ENCODE results near the gene HOMER3. TPM values are rescaled to one million over a fixed set of nuclear protein-coding genes. Genes with fewer than 3 reads are reported as not detected.

HOMER3 gene
- total and polyA plus RNA-seq, 2 of the 13 experiments (the other 11 are each of a cell fraction or from before 2014, with no cell fraction given): 21.3 to 27.3 TPM

DNA sequence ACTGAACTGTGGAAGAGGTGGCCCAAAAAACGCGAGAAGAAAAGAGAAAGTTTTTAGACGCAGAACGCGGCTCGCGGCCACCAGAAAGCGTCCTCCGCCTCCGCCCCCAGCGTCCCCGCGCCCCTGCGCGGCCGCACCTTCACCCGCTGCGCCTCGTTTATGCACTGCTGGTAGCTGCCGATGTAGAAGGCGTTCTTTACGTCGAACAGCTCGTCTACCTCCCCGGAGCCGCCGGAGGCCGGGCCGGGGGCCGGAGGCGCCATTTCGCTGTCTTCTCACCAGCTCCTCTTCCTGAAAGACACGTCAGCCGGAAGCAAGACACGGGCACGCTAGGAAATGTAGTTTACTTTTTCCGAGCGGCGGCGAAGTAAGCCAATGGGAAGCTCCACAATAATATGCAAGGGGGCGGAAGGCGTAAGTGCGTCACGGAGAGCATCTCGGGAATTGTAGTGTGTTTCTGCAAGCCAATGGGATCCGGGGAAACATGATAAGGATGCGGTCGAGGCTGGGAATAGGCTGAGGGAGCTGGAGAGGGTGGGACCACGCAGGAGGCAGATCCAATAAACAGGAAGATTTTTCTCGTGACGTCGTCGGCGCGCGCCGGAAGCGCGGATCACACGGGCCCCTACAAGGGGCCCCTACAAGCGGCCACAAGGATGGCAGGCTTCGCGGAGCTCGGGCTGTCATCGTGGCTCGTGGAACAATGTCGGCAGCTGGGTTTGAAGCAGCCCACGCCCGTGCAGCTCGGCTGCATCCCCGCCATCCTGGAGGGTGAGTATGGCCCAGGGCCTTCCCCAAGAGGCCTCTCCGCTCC, 21.7 kb downstream of the HOMER3 start, which contains the start of the genes COPE and DDX49 (continued):
- TF ChIP-seq FOXA3 (CRISPR knock-in tag; IDR thresholded peaks at IDR 0.05) (peak; percentile 78; the same call in 1 of the 2 replicates), KLF13 (CRISPR knock-in tag; IDR thresholded peaks at IDR 0.05) (no peak), NR3C1 (CRISPR knock-in tag; IDR thresholded peaks at IDR 0.05) (no peak), NFATC3 (CRISPR knock-in tag; IDR thresholded peaks at IDR 0.05) (no peak), ZBTB1 (CRISPR knock-in tag; IDR thresholded peaks at IDR 0.05; ENCODE audit: borderline replicate concordance) (peak; percentile 34; the same call in 1 of the 2 replicates), ZNF766 (CRISPR knock-in tag; IDR thresholded peaks at IDR 0.05; ENCODE audit: borderline replicate concordance) (0 out of 2 replicates have a peak, but pooled peaks have one; percentile 28), ZSCAN9 (CRISPR knock-in tag; IDR thresholded peaks at IDR 0.05; ENCODE audit: borderline replicate concordance) (no peak), KAT7 (CRISPR knock-in tag; IDR thresholded peaks at IDR 0.05; ENCODE audit: borderline replicate concordance) (peak; percentile 30; the same call in 1 of the 2 replicates), ZMAT3 (CRISPR knock-in tag; conservative IDR thresholded peaks at IDR 0.05) (peak; percentile 83; the same call in 1 of the 2 replicates), HOXA9 (CRISPR knock-in tag; IDR thresholded peaks at IDR 0.05; ENCODE audit: borderline replicate concordance) (0 out of 2 replicates have a peak, but pooled peaks have one; percentile 78), RBM22 (optimal IDR thresholded peaks at IDR 0.05; ENCODE audit: low read length) (no peak), NBN (conservative IDR thresholded peaks at IDR 0.05) (no peak), SOX6 (IDR thresholded peaks at IDR 0.05) (no peak), SOX6 (CRISPR knock-in tag; IDR thresholded peaks at IDR 0.05) (0 out of 2 replicates have a peak, but pooled peaks have one; percentile 26), ZFP37 (CRISPR knock-in tag; IDR thresholded peaks at IDR 0.05; ENCODE audit: borderline replicate concordance) (no peak; the same call in 1 of the 2 replicates), ZNF230 (CRISPR knock-in tag; IDR thresholded peaks at IDR 0.05) (no peak; the same call in 1 of the 2 replicates), ZNF33A (CRISPR knock-in tag; IDR thresholded peaks at IDR 0.05; ENCODE audit: borderline replicate concordance) (no peak), ZNF33B (CRISPR knock-in tag; IDR thresholded peaks at IDR 0.05) (no peak), ETV5 (CRISPR knock-in tag; IDR thresholded peaks at IDR 0.05; ENCODE audit: borderline replicate concordance) (peak; percentile 86), ZNF10 (CRISPR knock-in tag; IDR thresholded peaks at IDR 0.05; ENCODE audit: borderline replicate concordance, low read depth) (no peak), ZFAT (CRISPR knock-in tag; conservative IDR thresholded peaks at IDR 0.05) (no peak)
- TF ChIP-seq, protein P1, sequence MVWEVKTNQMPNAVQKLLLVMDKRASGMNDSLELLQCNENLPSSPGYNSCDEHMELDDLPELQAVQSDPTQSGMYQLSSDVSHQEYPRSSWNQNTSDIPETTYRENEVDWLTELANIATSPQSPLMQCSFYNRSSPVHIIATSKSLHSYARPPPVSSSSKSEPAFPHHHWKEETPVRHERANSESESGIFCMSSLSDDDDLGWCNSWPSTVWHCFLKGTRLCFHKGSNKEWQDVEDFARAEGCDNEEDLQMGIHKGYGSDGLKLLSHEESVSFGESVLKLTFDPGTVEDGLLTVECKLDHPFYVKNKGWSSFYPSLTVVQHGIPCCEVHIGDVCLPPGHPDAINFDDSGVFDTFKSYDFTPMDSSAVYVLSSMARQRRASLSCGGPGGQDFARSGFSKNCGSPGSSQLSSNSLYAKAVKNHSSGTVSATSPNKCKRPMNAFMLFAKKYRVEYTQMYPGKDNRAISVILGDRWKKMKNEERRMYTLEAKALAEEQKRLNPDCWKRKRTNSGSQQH (CRISPR knock-in tag; IDR thresholded peaks at IDR 0.05; ENCODE audit: low read depth): peak; percentile 51; the same call in 1 of the 2 replicates
- TF ChIP-seq, protein P2, sequence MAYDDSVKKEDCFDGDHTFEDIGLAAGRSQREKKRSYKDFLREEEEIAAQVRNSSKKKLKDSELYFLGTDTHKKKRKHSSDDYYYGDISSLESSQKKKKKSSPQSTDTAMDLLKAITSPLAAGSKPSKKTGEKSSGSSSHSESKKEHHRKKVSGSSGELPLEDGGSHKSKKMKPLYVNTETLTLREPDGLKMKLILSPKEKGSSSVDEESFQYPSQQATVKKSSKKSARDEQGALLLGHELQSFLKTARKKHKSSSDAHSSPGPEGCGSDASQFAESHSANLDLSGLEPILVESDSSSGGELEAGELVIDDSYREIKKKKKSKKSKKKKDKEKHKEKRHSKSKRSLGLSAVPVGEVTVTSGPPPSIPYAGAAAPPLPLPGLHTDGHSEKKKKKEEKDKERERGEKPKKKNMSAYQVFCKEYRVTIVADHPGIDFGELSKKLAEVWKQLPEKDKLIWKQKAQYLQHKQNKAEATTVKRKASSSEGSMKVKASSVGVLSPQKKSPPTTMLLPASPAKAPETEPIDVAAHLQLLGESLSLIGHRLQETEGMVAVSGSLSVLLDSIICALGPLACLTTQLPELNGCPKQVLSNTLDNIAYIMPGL (CRISPR knock-in tag; IDR thresholded peaks at IDR 0.05; ENCODE audit: borderline replicate concordance in 1 of 2, low read depth in 1 of 2): peak; percentile 41 to 43; a peak in 2 of 4 replicates
- TF ChIP-seq, protein P3, sequence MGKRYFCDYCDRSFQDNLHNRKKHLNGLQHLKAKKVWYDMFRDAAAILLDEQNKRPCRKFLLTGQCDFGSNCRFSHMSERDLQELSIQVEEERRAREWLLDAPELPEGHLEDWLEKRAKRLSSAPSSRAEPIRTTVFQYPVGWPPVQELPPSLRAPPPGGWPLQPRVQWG (CRISPR knock-in tag; IDR thresholded peaks at IDR 0.05; ENCODE audit: borderline replicate concordance, low read depth): no peak
- TF ChIP-seq, protein P4, sequence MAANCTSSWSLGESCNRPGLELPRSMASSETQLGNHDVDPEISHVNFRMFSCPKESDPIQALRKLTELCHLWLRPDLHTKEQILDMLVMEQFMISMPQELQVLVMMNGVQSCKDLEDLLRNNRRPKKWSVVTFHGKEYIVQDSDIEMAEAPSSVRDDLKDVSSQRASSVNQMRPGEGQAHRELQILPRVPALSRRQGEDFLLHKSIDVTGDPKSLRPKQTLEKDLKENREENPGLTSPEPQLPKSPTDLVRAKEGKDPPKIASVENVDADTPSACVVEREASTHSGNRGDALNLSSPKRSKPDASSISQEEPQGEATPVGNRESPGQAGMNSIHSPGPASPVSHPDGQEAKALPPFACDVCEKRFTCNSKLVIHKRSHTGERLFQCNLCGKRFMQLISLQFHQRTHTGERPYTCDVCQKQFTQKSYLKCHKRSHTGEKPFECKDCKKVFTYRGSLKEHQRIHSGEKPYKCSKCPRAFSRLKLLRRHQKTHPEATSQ (CRISPR knock-in tag; IDR thresholded peaks at IDR 0.05; ENCODE audit: borderline replicate concordance): no peak
